PC-9 (cell line): ENCODE measurements around the gene NLGN1.

Experiments used
- EZH2 ChIP-seq: fragments of 200-600 bp; sonication (generic); IDR thresholded peaks from 2 replicates; pipeline ENCODE4 v1.8.0; 2017; ENCODE audit warnings: antibody characterized with exemption, low read depth
- TF ChIP-seq, protein P1 (sequence below): fragments of 200-600 bp; sonication (generic); conservative IDR thresholded peaks from 2 replicates; pipeline ENCODE4 v1.6.1; 2017; ENCODE audit warnings: mixed run types, antibody characterized with exemption, mild to moderate bottlenecking, moderate library complexity

GRCh38 chr3:174199696-174200095 is 802.2 kb downstream of the NLGN1 start:
- TF ChIP-seq, protein P1, sequence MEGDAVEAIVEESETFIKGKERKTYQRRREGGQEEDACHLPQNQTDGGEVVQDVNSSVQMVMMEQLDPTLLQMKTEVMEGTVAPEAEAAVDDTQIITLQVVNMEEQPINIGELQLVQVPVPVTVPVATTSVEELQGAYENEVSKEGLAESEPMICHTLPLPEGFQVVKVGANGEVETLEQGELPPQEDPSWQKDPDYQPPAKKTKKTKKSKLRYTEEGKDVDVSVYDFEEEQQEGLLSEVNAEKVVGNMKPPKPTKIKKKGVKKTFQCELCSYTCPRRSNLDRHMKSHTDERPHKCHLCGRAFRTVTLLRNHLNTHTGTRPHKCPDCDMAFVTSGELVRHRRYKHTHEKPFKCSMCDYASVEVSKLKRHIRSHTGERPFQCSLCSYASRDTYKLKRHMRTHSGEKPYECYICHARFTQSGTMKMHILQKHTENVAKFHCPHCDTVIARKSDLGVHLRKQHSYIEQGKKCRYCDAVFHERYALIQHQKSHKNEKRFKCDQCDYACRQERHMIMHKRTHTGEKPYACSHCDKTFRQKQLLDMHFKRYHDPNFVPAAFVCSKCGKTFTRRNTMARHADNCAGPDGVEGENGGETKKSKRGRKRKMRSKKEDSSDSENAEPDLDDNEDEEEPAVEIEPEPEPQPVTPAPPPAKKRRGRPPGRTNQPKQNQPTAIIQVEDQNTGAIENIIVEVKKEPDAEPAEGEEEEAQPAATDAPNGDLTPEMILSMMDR = no peak
- no peak for TF ChIP-seq EZH2
